ENCODE results near the gene RASSF1.

Gene RASSF1

GRCh38 chr3:50370594-50370993 lies 30.0 kb upstream of the RASSF1 start:
- ChIA-PET POLR2A (no interaction called here), CTCF (interaction anchor here (0.5 to 3.2 kb wide), 11 partner anchors 16 to 197 kb away, joined by 3 to 18 read pairs (median 5); partner anchors contain the start of gene C3orf18)
- H3K4me3 ChIP-seq (ENCODE audit: low read depth, low read length): no peak overlapping the region
- no peak for DNase-seq (ENCODE audit: low read depth, low spot score)
- TF ChIP-seq CTCF (IDR thresholded peaks at IDR 0.05; ENCODE audit: insufficient read depth, low read length, missing control alignments): peak; percentile 15

GRCh38 chr3:50369012-50369670 lies 28.5 kb upstream of the RASSF1 start:
- no peak overlapping the region for H3K4me3 ChIP-seq (ENCODE audit: low read depth, low read length)
- no peak for DNase-seq (ENCODE audit: low read depth, low spot score)
- no peak for TF ChIP-seq CTCF (IDR thresholded peaks at IDR 0.05; ENCODE audit: insufficient read depth, low read length, missing control alignments)
- CTCF ChIA-PET: interaction anchor here (0.8 to 3.2 kb wide), 5 partner anchors 154 to 186 kb away, joined by 3 to 18 read pairs (median 5); no protein-coding TSS in a partner anchor
- POLR2A ChIA-PET: interaction anchor here (0.6 kb wide), 1 partner anchor 9 kb away, joined by 3 read pairs; no protein-coding TSS in a partner anchor

- H3K4me3 ChIP-seq (ENCODE audit: low read depth, low read length): no peak overlapping the region
- no peak for DNase-seq (ENCODE audit: low read depth, low spot score)
- ChIA-PET POLR2A (no interaction called here), CTCF (interaction anchor here (1.2 to 1.7 kb wide), 3 partner anchors 15 to 184 kb away, joined by 3 to 5 read pairs (median 5); partner anchors contain the start of genes CYB561D2 and NPRL2)
- no peak for TF ChIP-seq CTCF (IDR thresholded peaks at IDR 0.05; ENCODE audit: insufficient read depth, low read length, missing control alignments)
Measured at GRCh38 chr3:50365842-50366220, 25.2 kb upstream of the RASSF1 start.

- CTCF ChIA-PET: interaction anchor here (0.7 to 1.7 kb wide), 8 partner anchors 11 to 248 kb away, joined by 3 to 5 read pairs (median 4); partner anchors contain the start of genes CYB561D2 and NPRL2
- no peak for TF ChIP-seq CTCF (IDR thresholded peaks at IDR 0.05; ENCODE audit: insufficient read depth, low read length, missing control alignments)
- H3K4me3 ChIP-seq (ENCODE audit: low read depth, low read length): peak overlapping the region; percentile 58
- POLR2A ChIA-PET: no interaction called here
- DNase-seq (ENCODE audit: low read depth, low spot score): no peak
Measured at GRCh38 chr3:50365080-50365841, 24.6 kb upstream of the RASSF1 start.

- ChIA-PET CTCF (interaction anchor here (0.7 to 1.7 kb wide), 8 partner anchors 11 to 249 kb away, joined by 3 to 5 read pairs (median 4); partner anchors contain the start of genes CYB561D2 and NPRL2), POLR2A (no interaction called here)
- no peak for TF ChIP-seq CTCF (IDR thresholded peaks at IDR 0.05; ENCODE audit: insufficient read depth, low read length, missing control alignments)
- peak overlapping the region; percentile 58 for H3K4me3 ChIP-seq (ENCODE audit: low read depth, low read length)
- DNase-seq (ENCODE audit: low read depth, low spot score): no peak
Measured at GRCh38 chr3:50364573-50365079, 24.0 kb upstream of the RASSF1 start.

- TF ChIP-seq CTCF (IDR thresholded peaks at IDR 0.05; ENCODE audit: insufficient read depth, low read length, missing control alignments): no peak
- CTCF ChIA-PET: interaction anchor here (1.3 to 1.5 kb wide), 3 partner anchors 12 to 183 kb away, joined by 3 to 5 read pairs (median 5); partner anchors contain the start of gene RASSF1
- peak overlapping the region; percentile 38 for H3K4me3 ChIP-seq (ENCODE audit: low read depth, low read length)
- POLR2A ChIA-PET: interaction anchor here (0.6 to 1.2 kb wide), 2 partner anchors 9 to 10 kb away, joined by 3 read pairs; partner anchors contain the start of genes CYB561D2 and NPRL2
- no peak for DNase-seq (ENCODE audit: low read depth, low spot score)
Measured at GRCh38 chr3:50359760-50360110, 19.1 kb upstream of the RASSF1 start.

All from AG04449 (cell line).